GM13976 (cell line): ENCODE measurements around the gene TMEFF2.

ENCODE experiments used
- DNase-seq: peaks from one replicate; pipeline ENCODE4 v3.0.0; 2012; ENCODE audit warnings: low spot score
- in situ Hi-C: fragments of 300-500 bp; cut with MboI; formaldehyde crosslinking; loops from one replicate; pipeline ENCODE4 v1.12.0; 2022; ENCODE audit warnings: low sequenced_read_pairs, mixed read lengths, inconsistent platforms; ENCODE audit not compliant: unreplicated experiment
- TF ChIP-seq, protein P1 (sequence below): IDR thresholded peaks from 2 replicates; pipeline ENCODE4 v1.5.1; 2012; ENCODE audit warnings: borderline replicate concordance, mild to moderate bottlenecking; ENCODE audit not compliant: insufficient read depth; ENCODE audit errors: extremely low read depth, missing control alignments, control extremely low read depth

The TMEFF2 gene

DNA sequence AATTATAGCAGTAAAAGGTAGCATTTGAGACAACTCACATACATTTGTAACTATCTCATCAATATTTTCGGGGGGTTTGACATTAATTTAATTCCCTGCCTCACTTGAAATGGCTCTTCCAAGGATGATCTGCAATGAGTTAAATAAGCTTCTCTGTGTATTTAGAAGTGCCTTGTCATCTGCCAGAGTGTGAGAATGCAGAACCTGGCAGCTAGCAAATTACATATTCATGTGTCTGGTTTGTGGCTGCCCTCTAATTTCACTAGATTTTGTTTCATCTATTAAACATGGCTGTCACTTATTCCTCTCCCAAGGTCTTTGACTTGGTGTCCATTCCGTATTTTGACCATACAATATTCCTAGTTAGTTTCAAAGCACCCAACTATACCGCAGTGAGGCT, 189.5 kb downstream of the TMEFF2 start:
- no peak for DNase-seq
- TF ChIP-seq, protein P1, sequence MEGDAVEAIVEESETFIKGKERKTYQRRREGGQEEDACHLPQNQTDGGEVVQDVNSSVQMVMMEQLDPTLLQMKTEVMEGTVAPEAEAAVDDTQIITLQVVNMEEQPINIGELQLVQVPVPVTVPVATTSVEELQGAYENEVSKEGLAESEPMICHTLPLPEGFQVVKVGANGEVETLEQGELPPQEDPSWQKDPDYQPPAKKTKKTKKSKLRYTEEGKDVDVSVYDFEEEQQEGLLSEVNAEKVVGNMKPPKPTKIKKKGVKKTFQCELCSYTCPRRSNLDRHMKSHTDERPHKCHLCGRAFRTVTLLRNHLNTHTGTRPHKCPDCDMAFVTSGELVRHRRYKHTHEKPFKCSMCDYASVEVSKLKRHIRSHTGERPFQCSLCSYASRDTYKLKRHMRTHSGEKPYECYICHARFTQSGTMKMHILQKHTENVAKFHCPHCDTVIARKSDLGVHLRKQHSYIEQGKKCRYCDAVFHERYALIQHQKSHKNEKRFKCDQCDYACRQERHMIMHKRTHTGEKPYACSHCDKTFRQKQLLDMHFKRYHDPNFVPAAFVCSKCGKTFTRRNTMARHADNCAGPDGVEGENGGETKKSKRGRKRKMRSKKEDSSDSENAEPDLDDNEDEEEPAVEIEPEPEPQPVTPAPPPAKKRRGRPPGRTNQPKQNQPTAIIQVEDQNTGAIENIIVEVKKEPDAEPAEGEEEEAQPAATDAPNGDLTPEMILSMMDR, result no peak
- in situ Hi-C loops, result no loop called here

DNA sequence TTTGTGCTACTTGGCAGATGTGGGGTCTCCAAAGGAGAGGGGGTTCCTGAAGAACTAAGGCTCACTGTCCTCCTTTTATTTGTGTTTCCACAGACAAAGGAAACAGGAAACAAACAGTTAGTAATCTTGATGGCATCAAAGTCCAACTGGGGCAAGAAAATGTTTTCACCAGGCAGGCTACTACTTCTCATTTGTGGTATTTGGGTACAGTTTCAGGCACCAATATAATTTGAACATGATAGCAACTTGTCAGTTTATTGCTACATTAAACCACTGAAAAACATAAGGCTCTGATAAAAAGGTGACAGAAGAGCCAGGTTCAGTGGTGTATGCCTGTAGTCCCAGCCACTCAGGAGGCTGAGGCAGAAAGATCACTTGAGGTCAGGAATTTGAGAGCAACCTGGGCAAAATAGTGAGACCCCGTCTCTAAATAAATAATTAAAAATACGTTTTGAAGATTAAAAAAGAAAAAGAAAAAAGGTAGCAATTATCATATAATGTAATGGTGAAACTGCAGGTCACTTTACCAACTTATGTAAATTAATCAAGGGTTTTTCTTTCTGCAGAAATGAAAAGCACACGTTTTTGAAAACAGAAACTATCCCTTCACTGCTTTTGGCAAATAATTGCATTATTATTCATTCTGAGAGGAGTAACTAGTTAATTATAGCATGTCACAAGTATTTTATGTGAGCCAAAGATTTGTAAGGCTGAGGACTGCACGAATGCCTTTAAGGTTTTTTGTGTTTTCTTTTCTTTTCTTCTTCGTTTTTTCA, 190.4 kb downstream of the TMEFF2 start:
- in situ Hi-C loops, result no loop called here
- TF ChIP-seq, protein P1, result no peak
- DNase-seq, result peak; percentile 16

DNA sequence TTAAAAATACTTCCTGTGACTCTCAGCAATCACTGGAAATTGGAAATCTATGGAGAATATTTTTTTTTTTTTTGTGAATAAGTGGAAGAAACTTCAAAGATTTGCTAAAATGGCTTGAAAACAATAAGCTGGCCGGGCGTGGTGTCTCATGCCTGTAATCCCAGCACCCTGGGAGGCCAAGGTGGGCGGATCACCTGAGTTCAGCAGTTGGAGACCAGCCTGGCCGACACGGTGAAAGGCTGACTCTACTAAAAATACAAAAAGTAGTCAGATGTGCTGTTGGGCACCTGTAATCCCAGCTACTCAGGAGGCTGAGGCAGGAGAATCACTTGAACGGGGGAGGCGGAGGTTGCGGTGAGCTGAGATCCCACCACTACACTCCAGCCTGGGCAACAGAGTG, 192.3 kb downstream of the TMEFF2 start:
- DNase-seq, result no peak
- TF ChIP-seq, protein P1, result no peak
- in situ Hi-C loops, result no loop called here

DNA sequence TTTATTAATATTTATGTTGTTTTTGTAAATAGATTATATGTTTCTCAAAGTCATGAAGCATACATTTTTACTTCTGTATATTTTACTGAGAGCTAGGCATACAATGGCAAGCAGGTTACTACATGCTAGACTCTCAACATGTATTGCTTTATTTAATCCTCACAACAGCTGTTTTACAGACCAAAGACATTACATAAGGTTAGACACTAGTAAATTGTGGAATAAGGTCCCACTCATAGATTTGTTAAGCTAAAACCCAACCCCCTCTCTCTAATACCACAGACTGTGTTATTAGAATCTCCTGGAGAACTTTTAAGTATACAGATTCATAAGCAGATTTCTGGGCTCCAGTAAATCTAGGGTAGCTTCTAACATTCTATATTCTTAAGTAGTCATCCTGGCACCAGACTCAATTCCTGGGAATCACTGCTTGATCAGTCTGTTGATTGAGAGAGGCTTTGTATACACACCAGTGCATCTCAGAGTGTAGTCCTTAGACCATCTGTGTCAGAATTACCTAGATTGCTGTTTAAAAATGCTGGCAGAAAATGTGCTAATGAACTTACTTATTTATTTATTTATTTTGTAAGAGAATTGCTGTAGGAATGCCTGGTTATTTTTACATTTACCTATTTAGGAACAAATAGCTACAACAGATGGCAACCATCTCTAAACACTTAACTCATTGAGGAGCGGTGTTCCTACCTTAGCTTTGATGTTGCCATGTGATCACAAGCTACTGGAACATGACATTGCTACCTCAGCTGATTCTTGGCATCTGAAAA, 194.3 kb downstream of the TMEFF2 start:
- DNase-seq, result no peak
- TF ChIP-seq, protein P1, result no peak
- in situ Hi-C loops, result no loop called here

DNA sequence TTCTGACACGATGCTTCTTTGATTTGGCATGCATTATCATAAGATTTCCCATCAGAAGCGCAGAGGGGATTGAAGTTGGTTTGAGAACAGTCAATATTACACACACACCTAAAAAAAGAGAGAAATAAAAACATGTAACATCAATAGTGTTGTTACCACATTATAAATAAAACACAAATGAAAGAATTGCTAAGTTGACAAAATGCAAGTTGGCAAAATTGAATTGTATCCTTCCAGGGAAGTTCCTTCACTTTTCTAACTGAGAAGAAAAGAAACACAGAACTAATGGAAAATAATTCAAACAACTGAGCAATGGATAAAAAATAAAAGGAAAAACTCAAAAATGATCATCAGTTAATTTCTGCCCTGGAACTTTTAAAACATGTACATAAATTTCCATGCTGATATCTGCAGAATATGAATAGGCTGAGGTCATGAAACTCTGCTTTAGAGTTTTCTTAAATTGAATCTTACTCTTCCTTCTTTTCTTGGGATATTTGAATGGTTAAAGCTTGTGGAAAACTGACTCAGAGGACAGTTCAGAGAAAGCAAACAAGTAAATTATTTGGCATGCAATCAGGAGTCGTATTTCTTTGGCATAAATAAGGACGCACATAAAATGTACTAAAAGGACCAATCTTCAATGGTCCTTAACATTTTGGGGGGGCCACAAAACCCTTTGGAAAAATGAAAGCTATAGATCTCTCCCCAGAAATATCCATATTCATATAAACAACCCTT, 195.5 kb downstream of the TMEFF2 start:
- TF ChIP-seq, protein P1, result no peak
- in situ Hi-C loops, result no loop called here
- DNase-seq, result no peak

DNA sequence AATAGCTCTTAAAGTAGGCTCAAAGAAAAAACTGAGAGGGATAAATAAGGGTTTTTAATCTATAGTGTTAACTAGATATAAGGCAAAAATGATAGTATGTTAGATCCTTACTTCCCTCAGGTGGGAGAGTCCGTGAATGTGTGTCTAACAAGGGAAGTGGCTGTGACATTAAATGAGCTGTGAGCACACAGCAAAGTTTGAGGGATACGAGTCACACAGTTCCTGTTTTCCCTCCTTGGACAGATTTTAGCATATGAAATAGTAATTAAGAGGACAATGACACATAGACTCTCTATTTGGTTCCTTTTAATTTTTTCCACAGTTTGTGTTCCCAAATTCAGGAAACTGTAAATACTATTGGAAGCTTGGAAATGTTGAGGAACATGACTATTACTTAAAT, 199.4 kb downstream of the TMEFF2 start:
- TF ChIP-seq, protein P1, result no peak
- no peak for DNase-seq
- in situ Hi-C loops, result no loop called here
